Dermis lymphatic vessel endothelial cell (primary cell): ENCODE data around the gene CLCN5. TPM values are rescaled to one million over a fixed set of nuclear protein-coding genes. Genes with fewer than 3 reads are reported as not detected.

Experiments
- total RNA-seq: library from RNA; depleted of rRNA; stranded (reverse); fragments of >200 nt; gene quantifications from 2 replicates; pipeline ENCODE4 v1.2.1, GENCODE V29; 2014

The CLCN5 gene
- total RNA-seq = 7.5 and 10.8 TPM in 2 replicates

DNA sequence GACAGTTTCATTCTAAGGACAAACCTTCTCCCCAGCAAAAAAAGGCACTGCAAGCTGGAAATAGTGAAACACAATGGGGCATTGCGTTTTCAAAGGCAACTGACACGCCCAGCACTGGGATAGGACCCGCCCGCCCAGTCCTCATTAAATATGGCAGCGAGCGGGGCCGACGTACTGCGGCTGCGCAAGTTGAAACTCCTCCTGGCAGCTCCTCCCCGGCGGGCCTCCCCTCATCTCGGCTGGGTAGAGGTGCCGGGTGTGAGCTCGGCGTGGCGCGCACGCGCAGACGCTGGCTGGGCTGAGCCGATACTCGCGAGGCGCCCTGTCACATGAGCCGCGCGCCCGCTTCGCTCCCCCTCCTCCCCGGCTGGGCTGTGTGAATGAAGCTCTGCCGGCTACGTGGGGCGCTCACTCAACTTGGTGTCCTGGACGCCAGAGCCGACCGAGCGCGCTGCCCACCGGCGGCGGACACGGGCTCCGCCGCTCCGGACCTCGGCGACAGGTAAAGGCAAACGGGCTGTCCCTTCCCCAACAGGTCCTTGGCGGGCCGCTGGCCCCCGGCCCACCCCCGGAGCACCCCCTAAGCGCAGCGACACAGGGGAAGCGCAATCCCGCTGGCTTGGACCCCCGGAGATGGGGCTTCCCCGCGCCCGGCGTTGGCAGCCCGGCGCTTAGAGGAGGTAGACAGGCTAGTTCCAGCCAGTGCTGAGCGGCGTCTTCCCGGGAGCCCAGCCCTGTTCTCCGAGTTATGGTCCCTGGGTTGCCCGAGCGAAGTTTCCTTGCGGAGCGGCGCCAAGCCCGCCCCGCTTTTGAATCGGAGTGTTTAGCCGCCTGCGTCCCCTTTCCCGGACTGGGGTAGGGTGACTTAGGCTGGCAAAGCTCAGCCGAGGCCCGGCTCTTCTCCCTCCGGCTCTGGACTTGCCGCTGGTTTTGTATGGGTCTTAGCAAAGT, at the start of gene CLCN5:
CLCN5 (plus strand) TSS at position 306 of the 951 bp plus-strand sequence. CDS start 2,703 bp downstream, outside the sequence.

GRCh38 chrX:49878834-49879655, 43.4 kb upstream of the CLCN5 start, which contains the start of gene USP27X:
USP27X (plus strand) TSS chrX:49879484; CDS start chrX:49880308, 824 bp downstream.

Other genes with a start within 250 kb of the CLCN5 start
- gene PAGE1, start 226.6 kb upstream of the CLCN5 start, total RNA-seq = not detected in 2 replicates
- not detected in 2 replicates for gene PAGE4, start 93.3 kb upstream of the CLCN5 start, total RNA-seq
- 3.1 and 3.8 TPM in 2 replicates for gene USP27X, start 43.1 kb upstream of the CLCN5 start, total RNA-seq